Neuron (in vitro differentiated cells): ENCODE results near the gene GPX3.

Source experiments
- H2AFZ ChIP-seq: one replicate; pipeline ENCODE4 v1.6.1; 2013; ENCODE audit warnings: low read depth, mild to moderate bottlenecking, inconsistent platforms, low read length, moderate library complexity
- H3K27me3 ChIP-seq: one replicate; pipeline ENCODE4 v1.6.1; 2013; ENCODE audit warnings: low read length; ENCODE audit not compliant: insufficient read depth
- H3K36me3 ChIP-seq: one replicate; pipeline ENCODE4 v1.6.1; 2013; ENCODE audit warnings: low read length; ENCODE audit not compliant: insufficient read depth
- H3K4me1 ChIP-seq: one replicate; pipeline ENCODE4 v1.6.1; 2013; ENCODE audit warnings: low read length; ENCODE audit not compliant: insufficient read depth
- H3K4me3 ChIP-seq: 2 replicates; pipeline ENCODE4 v1.5.1; 2013; ENCODE audit warnings: mild to moderate bottlenecking, low read length, moderate library complexity
- H3K9me3 ChIP-seq: one replicate; pipeline ENCODE4 v1.6.1; 2013; ENCODE audit warnings: low read length

Gene GPX3

DNA sequence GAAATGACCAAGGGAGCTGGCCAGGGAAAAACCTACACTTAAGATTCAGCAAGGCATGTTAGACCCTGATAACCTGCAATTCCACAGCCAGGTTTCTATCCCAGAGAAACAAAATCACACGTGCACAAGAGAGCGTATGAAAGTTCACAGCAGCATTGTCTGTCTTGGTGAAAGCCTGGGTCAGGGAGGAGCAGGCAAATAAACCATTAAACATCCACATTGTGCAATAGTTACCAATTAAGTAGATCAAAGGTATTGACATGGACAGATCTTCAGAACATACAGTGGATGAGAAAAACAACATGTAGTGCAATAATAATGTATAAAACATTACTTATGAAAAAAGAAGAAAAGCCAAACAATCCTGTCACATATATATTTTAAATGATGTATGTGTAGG is 15.9 kb upstream of the GPX3 start:
- H3K9me3 ChIP-seq, result no peaks in the 10 kb centered on the region
- no peaks in the 10 kb centered on the region for H3K4me1 ChIP-seq
- H3K36me3 ChIP-seq, result no peaks in the 10 kb centered on the region
- no peak overlapping the region for H3K4me3 ChIP-seq
- no peak overlapping the region for H2AFZ ChIP-seq
- peaks cover 4% of the 10 kb centered on the region for H3K27me3 ChIP-seq

DNA sequence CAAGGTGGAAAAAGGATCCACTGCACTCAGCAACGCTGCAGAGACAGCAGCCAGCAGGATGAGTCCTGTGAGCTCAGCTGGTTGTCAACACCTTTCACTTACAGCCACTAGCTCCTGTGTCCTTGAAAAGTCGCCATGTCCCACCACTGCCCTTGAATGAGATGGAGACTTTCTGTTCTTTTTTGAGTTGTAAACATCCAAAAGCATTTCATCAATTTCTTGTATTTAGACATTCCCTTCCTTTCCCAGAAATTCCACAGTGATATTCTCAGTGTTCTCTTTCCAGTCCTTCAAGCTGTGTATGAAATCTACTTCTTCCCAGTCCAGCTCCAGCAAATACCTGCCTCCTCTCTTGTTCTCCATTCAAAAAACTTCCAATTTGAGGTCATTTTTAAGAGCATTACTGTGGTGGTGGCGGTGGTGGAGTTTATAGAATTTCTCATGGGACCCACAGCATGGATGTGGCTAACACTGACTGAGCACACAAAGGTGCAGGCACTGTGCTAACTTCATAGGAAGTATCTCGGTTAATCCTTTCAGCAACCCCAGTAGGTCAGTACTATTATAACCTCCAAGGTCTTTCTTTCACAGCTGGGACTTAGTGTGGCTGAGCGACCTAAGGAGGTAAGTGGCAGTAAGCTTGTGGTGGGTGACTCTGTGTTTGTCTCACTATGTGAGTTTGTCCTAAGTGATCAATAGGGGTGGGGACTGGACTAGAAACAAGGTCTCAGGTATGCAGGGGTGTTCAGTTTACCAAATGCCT is 15.0 kb upstream of the GPX3 start:
- Histone ChIP-seq H3K36me3 (no peaks in the 10 kb centered on the region), H3K4me1 (no peaks in the 10 kb centered on the region), H3K4me3 (no peak overlapping the region), H2AFZ (no peak overlapping the region), H3K27me3 (peaks cover 4% of the 10 kb centered on the region), H3K9me3 (no peaks in the 10 kb centered on the region)

DNA sequence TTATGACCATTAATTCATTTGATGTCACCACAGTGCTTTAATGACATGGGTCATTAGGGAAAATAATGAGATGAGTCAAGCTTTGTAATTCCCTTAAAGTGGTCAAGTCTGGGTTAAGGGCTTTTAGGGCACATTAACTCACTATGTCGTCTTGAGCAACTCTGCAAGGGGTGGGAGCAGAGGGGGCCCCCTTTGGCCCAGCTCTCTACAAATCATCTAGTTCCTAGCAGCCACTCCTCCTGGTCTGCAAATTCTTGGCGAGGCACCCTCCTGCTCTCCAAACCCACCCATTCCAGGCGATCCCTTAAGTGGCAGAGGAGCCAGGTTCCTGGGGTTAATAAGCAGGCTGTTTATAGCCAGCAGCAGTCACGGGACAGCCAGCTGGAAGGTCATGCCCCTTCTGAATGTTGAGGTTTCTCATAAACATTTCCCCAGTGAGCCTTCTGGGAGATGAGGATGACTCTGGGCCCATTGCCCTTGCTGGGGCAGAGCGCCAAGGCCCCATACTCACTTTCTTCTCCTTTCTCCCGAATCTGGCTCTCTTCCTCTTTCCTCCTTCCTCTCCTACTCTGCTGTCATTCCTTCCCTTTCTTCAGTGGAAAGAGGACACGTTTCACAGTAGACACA is 14.3 kb upstream of the GPX3 start:
- H3K4me1 ChIP-seq, result no peaks in the 10 kb centered on the region

DNA sequence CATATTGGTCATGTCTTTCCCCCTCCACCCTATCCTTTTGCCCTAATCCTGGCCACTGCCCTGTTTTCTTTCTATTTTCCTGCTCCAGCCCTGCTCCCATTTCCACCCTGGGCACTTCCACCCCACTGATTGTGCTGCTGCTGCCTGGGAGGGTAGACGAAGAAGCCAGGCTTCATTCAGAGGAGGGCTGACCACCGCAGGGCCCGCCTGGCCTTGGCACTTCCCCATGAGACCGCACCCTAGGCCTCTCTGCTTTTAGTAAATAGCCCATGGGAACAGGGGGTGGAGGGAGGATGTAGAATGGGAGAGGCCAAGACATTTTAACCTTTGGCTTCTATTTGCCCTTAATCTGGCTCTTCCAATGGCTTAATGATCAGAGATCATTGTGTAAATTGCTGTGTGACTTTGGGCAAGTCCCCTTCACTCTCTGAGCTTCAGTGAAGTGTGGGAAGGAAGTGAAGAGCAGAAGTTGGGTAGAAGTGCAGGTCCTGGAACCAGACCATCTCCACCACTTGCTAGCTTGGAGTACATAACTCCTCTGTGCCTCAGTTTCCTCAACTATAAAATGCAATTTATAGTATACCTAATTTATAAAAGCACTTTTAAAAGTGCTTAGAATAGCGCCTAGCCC is 13.6 kb upstream of the GPX3 start:
- H3K4me1 ChIP-seq, result no peaks in the 10 kb centered on the region
- H3K4me3 ChIP-seq, result no peak overlapping the region

More for the DNA sequence above, 14.3 kb upstream of the GPX3 start:
- Histone ChIP-seq H3K4me3 (no peak overlapping the region), H2AFZ (no peak overlapping the region), H3K36me3 (no peaks in the 10 kb centered on the region), H3K9me3 (no peaks in the 10 kb centered on the region), H3K27me3 (peaks cover 4% of the 10 kb centered on the region)

DNA sequence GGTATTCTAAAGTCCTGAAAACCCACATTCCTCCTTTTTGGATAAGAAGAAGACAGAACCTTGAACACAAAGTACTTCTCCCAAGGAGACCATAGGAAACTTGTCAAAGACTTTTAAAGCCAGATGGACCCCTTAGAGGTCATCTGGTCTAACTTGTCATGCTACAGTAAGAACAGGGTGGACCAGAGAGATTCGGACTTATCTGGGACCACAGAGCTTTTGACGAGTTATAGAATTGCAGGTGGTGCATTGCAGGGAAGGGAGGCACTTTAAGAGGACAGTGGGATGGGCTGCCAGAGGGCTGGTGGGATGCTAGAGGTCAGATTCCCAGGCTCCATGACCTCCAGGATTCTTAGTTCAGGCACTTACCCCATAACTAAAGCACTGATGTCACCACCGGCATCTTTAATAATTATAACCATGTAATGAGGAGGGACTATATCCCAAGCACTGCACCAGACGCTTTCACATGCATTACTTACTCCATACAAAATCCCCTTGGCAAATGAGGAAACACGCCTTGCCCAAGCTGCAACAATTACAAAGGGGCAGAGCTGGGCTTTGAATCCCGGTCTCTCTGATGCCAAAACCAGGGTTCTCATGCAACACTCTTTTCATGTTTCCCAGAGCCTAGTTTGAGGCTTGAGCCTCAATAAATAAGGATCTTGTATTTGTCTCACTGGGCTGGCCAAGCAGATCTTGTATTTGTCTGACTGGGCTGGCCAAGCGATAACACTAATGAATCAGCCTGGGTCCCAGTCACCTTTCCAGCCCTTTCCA is 12.8 kb upstream of the GPX3 start:
- no peaks in the 10 kb centered on the region for H3K9me3 ChIP-seq
- no peaks in the 10 kb centered on the region for H3K36me3 ChIP-seq
- no peaks in the 10 kb centered on the region for H3K4me1 ChIP-seq
- no peak overlapping the region for H2AFZ ChIP-seq
- peaks cover 4% of the 10 kb centered on the region for H3K27me3 ChIP-seq
- no peak overlapping the region for H3K4me3 ChIP-seq

More for the DNA sequence above, 13.6 kb upstream of the GPX3 start:
- H2AFZ ChIP-seq, result no peak overlapping the region
- H3K27me3 ChIP-seq, result peaks cover 4% of the 10 kb centered on the region
- H3K36me3 ChIP-seq, result no peaks in the 10 kb centered on the region
- no peaks in the 10 kb centered on the region for H3K9me3 ChIP-seq

DNA sequence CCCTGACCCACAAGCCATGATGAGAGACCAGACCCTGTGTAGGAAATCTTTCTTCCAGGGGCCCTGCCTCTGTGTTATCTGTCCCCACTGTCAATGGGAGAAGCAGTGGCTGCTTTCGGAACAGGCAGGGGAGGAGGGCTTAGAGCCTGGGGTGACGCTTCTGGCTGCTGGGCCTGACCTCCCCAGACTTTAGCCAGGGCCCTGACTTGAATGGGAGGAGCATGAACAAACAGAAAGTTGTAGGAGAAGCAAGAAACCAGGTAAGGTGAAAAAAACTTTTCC is 12.2 kb upstream of the GPX3 start:
- no peak overlapping the region for H3K4me3 ChIP-seq
- H3K4me1 ChIP-seq, result no peaks in the 10 kb centered on the region
- no peaks in the 10 kb centered on the region for H3K9me3 ChIP-seq
- peaks cover 4% of the 10 kb centered on the region for H3K27me3 ChIP-seq
- H3K36me3 ChIP-seq, result no peaks in the 10 kb centered on the region
- H2AFZ ChIP-seq, result no peak overlapping the region

DNA sequence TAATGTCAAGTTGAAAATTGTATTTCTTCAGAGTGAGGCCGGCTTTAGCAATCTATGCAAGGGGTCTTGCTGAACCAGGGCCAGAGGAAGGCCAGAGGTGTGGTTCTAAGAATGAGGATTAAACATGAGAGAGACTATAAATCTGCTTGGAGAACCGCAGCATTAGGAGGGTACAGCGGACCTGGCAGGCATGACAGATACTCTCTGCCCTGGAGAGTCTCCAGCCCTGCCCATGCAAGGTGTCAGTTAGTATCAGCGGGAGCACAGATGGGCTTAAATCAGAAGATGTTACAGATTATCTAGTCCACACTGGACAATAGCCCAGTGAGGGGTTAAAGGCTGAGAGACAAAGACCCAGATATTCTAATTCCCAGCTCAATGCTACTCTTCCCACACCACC is 11.5 kb upstream of the GPX3 start:
- H3K27me3 ChIP-seq, result peaks cover 4% of the 10 kb centered on the region
- H3K4me1 ChIP-seq, result no peaks in the 10 kb centered on the region
- no peak overlapping the region for H3K4me3 ChIP-seq
- H3K9me3 ChIP-seq, result no peaks in the 10 kb centered on the region
- no peaks in the 10 kb centered on the region for H3K36me3 ChIP-seq
- H2AFZ ChIP-seq, result no peak overlapping the region

DNA sequence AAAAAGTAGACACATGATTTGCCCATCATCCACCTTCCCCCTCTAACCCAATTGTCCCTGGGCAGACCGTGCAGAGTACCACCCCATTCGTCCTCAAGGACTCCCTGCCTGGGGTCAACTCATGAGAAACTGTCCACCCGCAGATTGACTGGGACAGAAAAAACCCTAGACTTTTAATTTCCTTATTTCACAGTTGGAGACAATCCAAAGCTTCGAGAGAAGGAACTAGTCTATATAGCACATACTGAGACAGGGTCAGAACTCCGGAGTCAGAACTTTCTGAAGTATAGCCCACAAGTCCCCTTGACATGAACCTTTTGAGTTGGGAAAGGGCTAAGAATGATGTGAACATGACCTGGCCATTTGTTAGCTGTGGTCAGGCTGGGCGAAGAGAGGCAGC is 7.5 kb upstream of the GPX3 start:
- no peak overlapping the region for H3K4me3 ChIP-seq
- no peaks in the 10 kb centered on the region for H3K27me3 ChIP-seq
- H3K4me1 ChIP-seq, result no peaks in the 10 kb centered on the region
- H3K36me3 ChIP-seq, result no peaks in the 10 kb centered on the region
- no peaks in the 10 kb centered on the region for H3K9me3 ChIP-seq
- H2AFZ ChIP-seq, result no peak overlapping the region

DNA sequence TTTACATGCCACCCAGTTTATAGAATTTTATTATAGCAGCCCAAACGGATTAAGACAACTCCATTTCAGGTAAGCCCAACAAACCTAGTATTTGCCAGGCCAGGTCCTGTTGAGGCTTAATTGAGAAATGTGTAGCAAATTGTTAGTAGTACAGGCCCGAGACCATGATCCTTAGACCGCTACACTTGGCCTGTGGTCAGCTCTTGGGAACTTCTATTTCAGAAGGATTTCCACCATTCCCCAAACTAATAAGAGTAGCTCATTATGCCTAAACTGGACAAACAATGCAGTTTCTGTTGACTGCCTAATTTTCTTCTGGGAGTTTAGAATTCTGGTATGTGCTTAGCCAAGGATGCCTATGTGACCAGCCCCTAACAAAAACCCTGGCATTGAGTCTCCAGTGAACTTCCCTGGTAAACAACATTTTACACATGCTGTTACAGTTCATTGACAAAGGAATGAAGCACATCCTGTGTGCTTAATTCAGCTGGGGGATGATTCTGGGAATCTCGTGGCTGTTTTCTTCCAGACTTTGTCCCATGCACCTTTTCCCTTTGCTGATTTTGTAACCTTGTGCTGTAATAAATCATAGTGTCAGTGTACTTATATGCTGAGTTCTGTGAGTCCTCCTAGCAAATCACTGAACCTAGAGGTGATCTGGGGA is 5.6 kb upstream of the GPX3 start:
- Histone ChIP-seq H3K36me3 (no peaks in the 10 kb centered on the region), H3K9me3 (no peaks in the 10 kb centered on the region), H3K4me1 (no peaks in the 10 kb centered on the region), H3K4me3 (no peak overlapping the region), H2AFZ (no peak overlapping the region), H3K27me3 (peaks cover 14% of the 10 kb centered on the region)

DNA sequence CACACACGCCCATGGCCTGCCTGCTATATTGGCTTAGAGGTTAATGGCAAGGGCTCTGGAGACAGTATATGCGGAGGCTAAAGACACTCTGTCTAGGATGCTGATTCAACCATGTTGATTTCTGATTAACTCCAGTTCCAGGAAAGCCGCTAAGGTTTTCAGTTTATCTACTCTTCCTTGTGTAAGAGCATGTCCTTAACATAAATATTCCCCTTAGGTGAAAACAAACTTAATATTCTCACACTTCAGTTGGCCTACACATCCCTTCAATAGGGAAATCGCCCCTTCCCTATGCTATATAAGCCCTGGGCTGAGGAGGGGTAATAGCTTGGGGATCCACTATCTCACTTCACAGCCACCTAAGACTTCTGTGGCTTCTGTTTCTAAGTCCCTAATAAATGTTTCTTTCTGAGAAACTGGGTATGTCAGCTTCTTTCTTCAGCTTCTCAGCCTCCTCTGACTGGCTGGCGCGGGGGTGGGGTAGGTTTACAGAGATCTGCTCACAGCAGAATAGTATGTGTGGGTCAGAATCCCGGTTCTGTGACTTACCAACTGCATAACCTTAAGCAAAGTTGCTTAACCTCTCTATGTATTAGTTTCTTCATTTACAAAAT is 4.3 kb upstream of the GPX3 start:
- Histone ChIP-seq H2AFZ (no peak overlapping the region), H3K27me3 (peaks cover 15% of the 10 kb centered on the region), H3K9me3 (no peaks in the 10 kb centered on the region)

DNA sequence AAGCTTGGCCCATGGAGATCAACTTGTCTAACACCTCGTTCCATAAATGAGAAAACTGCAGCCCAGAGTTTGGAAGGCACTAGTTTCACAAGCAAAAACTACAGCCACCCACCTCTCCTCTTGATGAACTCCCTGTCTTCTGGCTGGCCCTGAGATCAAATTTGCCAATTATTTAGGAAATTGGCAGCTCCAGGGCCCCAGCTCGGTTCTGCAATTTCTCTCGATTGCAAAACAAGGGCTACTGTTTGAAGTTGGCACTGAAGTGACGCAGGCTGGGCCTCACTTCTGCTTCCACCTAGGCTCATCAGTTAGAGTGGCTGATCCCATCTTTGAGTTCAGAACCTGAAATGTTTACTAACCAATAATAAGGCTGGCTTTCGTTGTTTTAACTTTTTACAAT is 3.7 kb upstream of the GPX3 start:
- Histone ChIP-seq H2AFZ (no peak overlapping the region), H3K4me1 (no peaks in the 10 kb centered on the region), H3K9me3 (no peaks in the 10 kb centered on the region), H3K4me3 (no peak overlapping the region), H3K36me3 (no peaks in the 10 kb centered on the region), H3K27me3 (peaks cover 17% of the 10 kb centered on the region)

More for the DNA sequence above, 4.3 kb upstream of the GPX3 start:
- Histone ChIP-seq H3K4me3 (no peak overlapping the region), H3K36me3 (no peaks in the 10 kb centered on the region), H3K4me1 (no peaks in the 10 kb centered on the region)

DNA sequence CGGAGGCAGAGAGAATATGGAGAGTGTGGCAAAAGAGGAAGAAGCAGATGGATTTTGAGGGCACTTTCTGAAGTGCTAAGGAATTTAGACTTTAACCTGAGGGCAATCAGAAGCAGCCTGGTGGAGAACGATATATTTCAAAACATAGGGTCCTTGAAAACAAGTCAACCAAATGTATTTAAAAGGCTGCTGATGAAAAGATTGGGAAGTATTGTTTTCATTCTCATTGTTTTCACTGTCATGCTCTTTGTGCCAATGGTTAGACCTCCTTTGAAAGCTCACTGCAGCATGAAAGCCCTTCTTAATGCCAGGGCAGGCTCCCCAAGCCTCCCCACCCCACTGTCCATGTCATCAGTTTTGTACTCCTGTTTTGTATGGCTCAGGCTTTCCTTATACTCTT is 2.5 kb upstream of the GPX3 start:
- peaks cover 17% of the 10 kb centered on the region for H3K27me3 ChIP-seq
- no peaks in the 10 kb centered on the region for H3K4me1 ChIP-seq
- H3K9me3 ChIP-seq, result no peaks in the 10 kb centered on the region
- H3K36me3 ChIP-seq, result no peaks in the 10 kb centered on the region
- no peak overlapping the region for H2AFZ ChIP-seq
- H3K4me3 ChIP-seq, result no peak overlapping the region
